ENCODE results near the gene CEP192.

CEP192 gene

DNA sequence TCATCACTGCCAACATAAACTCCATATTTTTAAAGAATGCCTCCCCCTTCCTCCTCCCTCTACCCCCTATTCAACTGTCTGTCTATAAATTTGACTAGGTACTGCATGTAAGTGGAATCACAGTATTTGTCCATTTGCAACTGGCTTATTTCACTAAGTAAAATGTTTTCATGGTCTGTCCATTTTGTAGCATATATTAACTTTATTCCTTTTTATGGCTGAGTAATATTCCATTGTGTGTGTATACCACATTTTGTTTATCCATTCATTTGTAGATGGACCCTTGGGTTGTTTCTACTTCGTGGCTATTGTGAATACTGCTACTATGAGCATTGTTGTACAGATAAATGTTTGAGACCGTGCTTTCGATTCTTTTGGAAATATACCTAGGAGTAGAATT is 32.7 kb upstream of the CEP192 start:
- CTCF ChIA-PET = no interaction called here
- POLR2A ChIA-PET = no interaction called here
- no peak overlapping the region for H3K27ac ChIP-seq (ENCODE audit: extremely low read depth, low read depth, low read length)
- peaks cover 47 to 62% of the 10 kb centered on the region in 2 experiments for H3K36me3 ChIP-seq (ENCODE audit: control insufficient read depth in 2 of 2, insufficient read depth in 1 of 2, low read length in 2 of 2)
- TF ChIP-seq ZNF2 (tag by site-specific recombination; IDR thresholded peaks at IDR 0.05) (no peak), EGR2 (tag by site-specific recombination; IDR thresholded peaks at IDR 0.05; ENCODE audit: low read depth) (no peak), ZNF146 (tag by site-specific recombination; IDR thresholded peaks at IDR 0.05) (peak; percentile 88), ZNF324 (tag by site-specific recombination; IDR thresholded peaks at IDR 0.05) (no peak), ZNF664 (tag by site-specific recombination; IDR thresholded peaks at IDR 0.05) (peak; percentile 95)
- TF ChIP-seq, protein P1, sequence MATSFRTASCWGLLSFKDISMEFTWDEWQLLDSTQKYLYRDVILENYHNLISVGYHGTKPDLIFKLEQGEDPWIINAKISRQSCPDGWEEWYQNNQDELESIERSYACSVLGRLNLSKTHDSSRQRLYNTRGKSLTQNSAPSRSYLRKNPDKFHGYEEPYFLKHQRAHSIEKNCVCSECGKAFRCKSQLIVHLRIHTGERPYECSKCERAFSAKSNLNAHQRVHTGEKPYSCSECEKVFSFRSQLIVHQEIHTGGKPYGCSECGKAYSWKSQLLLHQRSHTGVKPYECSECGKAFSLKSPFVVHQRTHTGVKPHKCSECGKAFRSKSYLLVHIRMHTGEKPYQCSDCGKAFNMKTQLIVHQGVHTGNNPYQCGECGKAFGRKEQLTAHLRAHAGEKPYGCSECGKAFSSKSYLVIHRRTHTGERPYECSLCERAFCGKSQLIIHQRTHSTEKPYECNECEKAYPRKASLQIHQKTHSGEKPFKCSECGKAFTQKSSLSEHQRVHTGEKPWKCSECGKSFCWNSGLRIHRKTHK (tag by site-specific recombination; IDR thresholded peaks at IDR 0.05) = no peak
- TF ChIP-seq, protein P2, sequence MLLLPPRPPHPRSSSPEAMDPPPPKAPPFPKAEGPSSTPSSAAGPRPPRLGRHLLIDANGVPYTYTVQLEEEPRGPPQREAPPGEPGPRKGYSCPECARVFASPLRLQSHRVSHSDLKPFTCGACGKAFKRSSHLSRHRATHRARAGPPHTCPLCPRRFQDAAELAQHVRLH (tag by site-specific recombination; IDR thresholded peaks at IDR 0.05) = peak; percentile 46; the same call in 1 of the 2 replicates
- TF ChIP-seq, protein P3, sequence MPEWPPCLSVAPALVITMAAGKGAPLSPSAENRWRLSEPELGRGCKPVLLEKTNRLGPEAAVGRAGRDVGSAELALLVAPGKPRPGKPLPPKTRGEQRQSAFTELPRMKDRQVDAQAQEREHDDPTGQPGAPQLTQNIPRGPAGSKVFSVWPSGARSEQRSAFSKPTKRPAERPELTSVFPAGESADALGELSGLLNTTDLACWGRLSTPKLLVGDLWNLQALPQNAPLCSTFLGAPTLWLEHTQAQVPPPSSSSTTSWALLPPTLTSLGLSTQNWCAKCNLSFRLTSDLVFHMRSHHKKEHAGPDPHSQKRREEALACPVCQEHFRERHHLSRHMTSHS (tag by site-specific recombination; IDR thresholded peaks at IDR 0.05) = no peak
- peaks cover 16% of the 10 kb centered on the region for H3K4me1 ChIP-seq (ENCODE audit: control insufficient read depth, insufficient read depth, low read length)
- no peaks in the 10 kb centered on the region for H3K9me3 ChIP-seq (ENCODE audit: control insufficient read depth, insufficient read depth, low read depth, low read length)
- no peak overlapping the region for H3K4me3 ChIP-seq (ENCODE audit: low read depth, low read length)

DNA sequence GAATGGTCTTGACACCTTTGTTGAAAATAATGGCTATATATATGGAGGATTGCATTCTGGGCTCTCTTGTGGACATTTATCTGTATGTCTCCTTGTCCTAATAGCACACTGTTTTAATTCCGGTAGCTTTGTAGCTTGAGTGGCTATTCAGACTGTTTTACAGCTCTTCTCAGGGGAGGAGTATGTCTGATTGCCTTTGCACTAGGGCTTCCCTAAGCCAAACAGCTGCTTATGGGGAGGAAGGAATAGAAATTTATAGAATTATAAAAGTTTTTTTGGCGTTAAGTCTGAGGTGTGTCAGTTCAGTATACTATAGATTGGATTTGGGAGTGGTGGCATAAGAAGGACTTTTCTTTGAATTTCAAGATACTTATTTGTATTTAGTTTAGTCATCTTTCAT is 30.8 kb upstream of the CEP192 start:
- H3K27ac ChIP-seq (ENCODE audit: extremely low read depth, low read depth, low read length) = 0 out of 2 replicates have a peak overlapping the region, but pooled peaks have one; percentile 17
- ChIA-PET POLR2A (interaction anchor here (1.7 kb wide), 1 partner anchor 31 kb away, joined by 4 read pairs; the partner anchor contains the start of gene CEP192), CTCF (no interaction called here)
- peaks cover 44 to 74% of the 10 kb centered on the region in 2 experiments for H3K36me3 ChIP-seq (ENCODE audit: control insufficient read depth in 2 of 2, insufficient read depth in 1 of 2, low read length in 2 of 2)
- H3K4me3 ChIP-seq (ENCODE audit: low read depth, low read length) = no peak overlapping the region
- no peaks in the 10 kb centered on the region for H3K9me3 ChIP-seq (ENCODE audit: control insufficient read depth, insufficient read depth, low read depth, low read length)
- no peak for TF ChIP-seq ZNF529 (tag by site-specific recombination; IDR thresholded peaks at IDR 0.05; ENCODE audit: insufficient replicate concordance)
- TF ChIP-seq ZNF623 (tag by site-specific recombination; IDR thresholded peaks at IDR 0.05) = no peak
- no peak for TF ChIP-seq ZNF571 (tag by site-specific recombination; IDR thresholded peaks at IDR 0.05)
- TF ChIP-seq, protein P4, sequence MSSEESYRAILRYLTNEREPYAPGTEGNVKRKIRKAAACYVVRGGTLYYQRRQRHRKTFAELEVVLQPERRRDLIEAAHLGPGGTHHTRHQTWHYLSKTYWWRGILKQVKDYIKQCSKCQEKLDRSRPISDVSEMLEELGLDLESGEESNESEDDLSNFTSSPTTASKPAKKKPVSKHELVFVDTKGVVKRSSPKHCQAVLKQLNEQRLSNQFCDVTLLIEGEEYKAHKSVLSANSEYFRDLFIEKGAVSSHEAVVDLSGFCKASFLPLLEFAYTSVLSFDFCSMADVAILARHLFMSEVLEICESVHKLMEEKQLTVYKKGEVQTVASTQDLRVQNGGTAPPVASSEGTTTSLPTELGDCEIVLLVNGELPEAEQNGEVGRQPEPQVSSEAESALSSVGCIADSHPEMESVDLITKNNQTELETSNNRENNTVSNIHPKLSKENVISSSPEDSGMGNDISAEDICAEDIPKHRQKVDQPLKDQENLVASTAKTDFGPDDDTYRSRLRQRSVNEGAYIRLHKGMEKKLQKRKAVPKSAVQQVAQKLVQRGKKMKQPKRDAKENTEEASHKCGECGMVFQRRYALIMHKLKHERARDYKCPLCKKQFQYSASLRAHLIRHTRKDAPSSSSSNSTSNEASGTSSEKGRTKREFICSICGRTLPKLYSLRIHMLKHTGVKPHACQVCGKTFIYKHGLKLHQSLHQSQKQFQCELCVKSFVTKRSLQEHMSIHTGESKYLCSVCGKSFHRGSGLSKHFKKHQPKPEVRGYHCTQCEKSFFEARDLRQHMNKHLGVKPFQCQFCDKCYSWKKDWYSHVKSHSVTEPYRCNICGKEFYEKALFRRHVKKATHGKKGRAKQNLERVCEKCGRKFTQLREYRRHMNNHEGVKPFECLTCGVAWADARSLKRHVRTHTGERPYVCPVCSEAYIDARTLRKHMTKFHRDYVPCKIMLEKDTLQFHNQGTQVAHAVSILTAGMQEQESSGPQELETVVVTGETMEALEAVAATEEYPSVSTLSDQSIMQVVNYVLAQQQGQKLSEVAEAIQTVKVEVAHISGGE (tag by site-specific recombination; conservative IDR thresholded peaks at IDR 0.05; ENCODE audit: low read depth) = no peak
- no peak for TF ChIP-seq ZNF24 (tag by site-specific recombination; IDR thresholded peaks at IDR 0.05)
- no peak for TF ChIP-seq ZNF785 (tag by site-specific recombination; IDR thresholded peaks at IDR 0.05)
- no peak for TF ChIP-seq ZNF624 (tag by site-specific recombination; IDR thresholded peaks at IDR 0.05)
- TF ChIP-seq ZBTB1 (tag by site-specific recombination; IDR thresholded peaks at IDR 0.05) = no peak
- TF ChIP-seq, protein P5, sequence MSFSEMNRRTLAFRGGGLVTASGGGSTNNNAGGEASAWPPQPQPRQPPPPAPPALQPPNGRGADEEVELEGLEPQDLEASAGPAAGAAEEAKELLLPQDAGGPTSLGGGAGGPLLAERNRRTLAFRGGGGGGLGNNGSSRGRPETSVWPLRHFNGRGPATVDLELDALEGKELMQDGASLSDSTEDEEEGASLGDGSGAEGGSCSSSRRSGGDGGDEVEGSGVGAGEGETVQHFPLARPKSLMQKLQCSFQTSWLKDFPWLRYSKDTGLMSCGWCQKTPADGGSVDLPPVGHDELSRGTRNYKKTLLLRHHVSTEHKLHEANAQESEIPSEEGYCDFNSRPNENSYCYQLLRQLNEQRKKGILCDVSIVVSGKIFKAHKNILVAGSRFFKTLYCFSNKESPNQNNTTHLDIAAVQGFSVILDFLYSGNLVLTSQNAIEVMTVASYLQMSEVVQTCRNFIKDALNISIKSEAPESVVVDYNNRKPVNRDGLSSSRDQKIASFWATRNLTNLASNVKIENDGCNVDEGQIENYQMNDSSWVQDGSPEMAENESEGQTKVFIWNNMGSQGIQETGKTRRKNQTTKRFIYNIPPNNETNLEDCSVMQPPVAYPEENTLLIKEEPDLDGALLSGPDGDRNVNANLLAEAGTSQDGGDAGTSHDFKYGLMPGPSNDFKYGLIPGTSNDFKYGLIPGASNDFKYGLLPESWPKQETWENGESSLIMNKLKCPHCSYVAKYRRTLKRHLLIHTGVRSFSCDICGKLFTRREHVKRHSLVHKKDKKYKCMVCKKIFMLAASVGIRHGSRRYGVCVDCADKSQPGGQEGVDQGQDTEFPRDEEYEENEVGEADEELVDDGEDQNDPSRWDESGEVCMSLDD (tag by site-specific recombination; IDR thresholded peaks at IDR 0.05) = no peak
- H3K4me1 ChIP-seq (ENCODE audit: control insufficient read depth, insufficient read depth, low read length) = peaks cover 16% of the 10 kb centered on the region
